ENCODE results near the gene CEP83.
"Not testable (repeated sequence)": the region's sequence is repeated elsewhere in the genome, so short reads cannot be mapped to it uniquely, and the experiment has no call there.

Gene CEP83

GRCh38 chr12:94374124-94374523, 85.5 kb downstream of the CEP83 start:
- no peak for DNase-seq

- DNase-seq: no peak
Measured at GRCh38 chr12:94372461-94372860, 87.2 kb downstream of the CEP83 start.

GRCh38 chr12:94362653-94363052, 97.0 kb downstream of the CEP83 start:
- DNase-seq: no peak

GRCh38 chr12:94359761-94360160, 99.9 kb downstream of the CEP83 start:
- DNase-seq: no peak

- DNase-seq: no peak
Measured at GRCh38 chr12:94353130-94353529, 106.5 kb downstream of the CEP83 start.

GRCh38 chr12:94340573-94340972, 119.1 kb downstream of the CEP83 start:
- DNase-seq: no peak

- no peak for DNase-seq
Measured at GRCh38 chr12:94338006-94338794, 121.5 kb downstream of the CEP83 start.

GRCh38 chr12:94336211-94336925, 123.3 kb downstream of the CEP83 start:
- no peak for DNase-seq

- DNase-seq: no peak
Measured at GRCh38 chr12:94333396-94333795, 126.3 kb downstream of the CEP83 start.

- DNase-seq: no peak
Measured at GRCh38 chr12:94329366-94329765, 130.3 kb downstream of the CEP83 start.

GRCh38 chr12:94327809-94328208, 131.9 kb downstream of the CEP83 start:
- DNase-seq: no peak

- no peak for DNase-seq
Measured at GRCh38 chr12:94326727-94327126, 132.9 kb downstream of the CEP83 start.

- no peak for DNase-seq
Measured at GRCh38 chr12:94326234-94326633, 133.4 kb downstream of the CEP83 start.

- DNase-seq: no peak
Measured at GRCh38 chr12:94322346-94322745, 137.3 kb downstream of the CEP83 start.

- DNase-seq: no peak
Measured at GRCh38 chr12:94320109-94320508, 139.6 kb downstream of the CEP83 start.

- no peak for DNase-seq
Measured at GRCh38 chr12:94318181-94318580, 141.5 kb downstream of the CEP83 start.

- DNase-seq: not testable (repeated sequence)
Measured at GRCh38 chr12:94316600-94316999, 143.1 kb downstream of the CEP83 start.

- DNase-seq: no peak
Measured at GRCh38 chr12:94312378-94312777, 147.3 kb downstream of the CEP83 start.

- no peak for DNase-seq
Measured at GRCh38 chr12:94309373-94309772, 150.3 kb downstream of the CEP83 start.

GRCh38 chr12:94308612-94309011, 151.1 kb downstream of the CEP83 start:
- no peak for DNase-seq

GRCh38 chr12:94305130-94305957, 154.3 kb downstream of the CEP83 start:
- DNase-seq: no peak

- no peak for DNase-seq
Measured at GRCh38 chr12:94304566-94305061, 155.1 kb downstream of the CEP83 start.

GRCh38 chr12:94304012-94304411, 155.7 kb downstream of the CEP83 start:
- DNase-seq: no peak

All from activated CD8-positive, alpha-beta memory T cell treated with anti-CD3 and anti-CD28 coated beads, Interleukin-2, amount 50 U/mL, for 4 hours (primary cell).